Adrenal gland (tissue), 12 donors: ENCODE data around the gene ZNF622. TPM values are rescaled to one million over a fixed set of nuclear protein-coding genes. Genes with fewer than 3 reads are reported as not detected.

ENCODE experiments used
- DNase-seq, 7 donors: peaks; one replicate each; pipeline ENCODE4 v3.0.0-alpha.2; 2019 to 2020
- H3K27ac ChIP-seq, 5 donors: fragments of 200-600 bp; sonication (generic) in 4 of 5; 1 replicate in 3 of 5; 2 replicates in 2 of 5; pipeline versions ENCODE4 v1.5.1 to v1.8.0; 2016 to 2020; ENCODE audit warnings: mild to moderate bottlenecking in 1 of 5
- H3K27me3 ChIP-seq: fragments of 200-600 bp; 2 replicates; pipeline ENCODE4 v1.8.0; 2021
- H3K36me3 ChIP-seq, 2 donors: fragments of 200-600 bp; replicated peaks in 1 of 2; 1 replicate in 1 of 2; 2 replicates in 1 of 2; pipeline versions ENCODE4 v1.5.1 to v1.8.0; 2018 to 2022
- H3K4me1 ChIP-seq, 2 donors: fragments of 200-600 bp; replicated peaks in 1 of 2; 1 replicate in 1 of 2; 2 replicates in 1 of 2; pipeline versions ENCODE4 v1.5.1 to v1.8.0; 2018 to 2021
- H3K4me3 ChIP-seq, 4 donors: fragments of 200-600 bp; sonication (generic) in 3 of 4; one replicate each; pipeline ENCODE4 v1.5.1; 2016 to 2018
- H3K9me3 ChIP-seq, 3 donors: fragments of 200-600 bp; sonication (generic) in 1 of 3; replicated peaks in 1 of 3; 1 replicate in 2 of 3; 2 replicates in 1 of 3; pipeline versions ENCODE4 v1.5.1 to v1.8.0; 2016 to 2021
- POLR2A ChIP-seq, 2 donors: fragments of 450-650 bp; IDR thresholded peaks; one replicate each; pipeline ENCODE4 v1.6.1; 2017; ENCODE audit warnings: antibody characterized with exemption in 2 of 2, mild to moderate bottlenecking in 2 of 2, moderate library complexity in 1 of 2
- WGBS, 4 donors: extraction: QIAGEN DNeasy Blood & Tissue Kit in 2 of 4; methylation state at CpG; one replicate each; pipeline versions ENCODE4 v1.1.5 to v1.1.7; 2013 to 2017; 5-methylcytosine and 5-hydroxymethylcytosine counted together
- intact Hi-C, 2 donors: fragments of 100-400 bp; cut with DNase I; formaldehyde crosslinking; loops; one replicate each; pipeline versions ENCODE4 v1.14.1 to v1.15.0; 2022 to 2023
- polyA plus RNA-seq, 3 donors: library from polyadenylated mRNA; stranded (reverse); fragments of 200-250 nt in 2 of 3; fragments of 350-450 nt in 1 of 3; fragmentation: Illumina TruSeq in 1 of 3; extraction: RNeasy Lipid Tissue Mini Kit (QIAGEN cat#74804) in 1 of 3; gene quantifications; one replicate each; pipeline ENCODE4 v1.2.3, GENCODE V29; 2013 to 2014
- total RNA-seq, 9 donors: library from RNA; depleted of rRNA in 4 of 9; stranded (reverse); fragments of >200 nt in 4 of 9; fragments of 120-200 nt in 1 of 9; fragmentation: NEBNext Ultra II Directional in 1 of 9; extraction: Animal tissue kit (Norgen Biotek cat#: 25700) in 1 of 9; gene quantifications; one replicate each; pipeline versions ENCODE4 v1.1.0 to v1.2.4, GENCODE V29; 2013 to 2023
- TF ChIP-seq, protein P1 (sequence below), 6 experiments: fragments of 450-650 bp in 4 of 6; fragments of 200-600 bp in 2 of 6; sonication (generic) in 1 of 6; IDR thresholded peaks; 1 replicate in 5 of 6; 2 replicates in 1 of 6; pipeline versions ENCODE4 v1.5.1 to v1.8.0; 2016 to 2021; ENCODE audit warnings: antibody characterized with exemption in 6 of 6, mild to moderate bottlenecking in 2 of 6, moderate library complexity in 1 of 6
- donor health status: healthy with polysubstance abuse.
- donor health status: Bipolar disorder and iron deficiency.
- donor health status: DM: yes; HTN: yes; CAD: no.
- donor health status: DM: no; HTN: no; CAD: no.
- donor health status: DM: no; HTN: no; CAD: no.
- donor health status: DM: yes; HTN: yes; CAD: no.

The ZNF622 gene
- total and polyA plus RNA-seq, 12 donors = 9.2 to 41.3 (median 21.8) TPM

DNA sequence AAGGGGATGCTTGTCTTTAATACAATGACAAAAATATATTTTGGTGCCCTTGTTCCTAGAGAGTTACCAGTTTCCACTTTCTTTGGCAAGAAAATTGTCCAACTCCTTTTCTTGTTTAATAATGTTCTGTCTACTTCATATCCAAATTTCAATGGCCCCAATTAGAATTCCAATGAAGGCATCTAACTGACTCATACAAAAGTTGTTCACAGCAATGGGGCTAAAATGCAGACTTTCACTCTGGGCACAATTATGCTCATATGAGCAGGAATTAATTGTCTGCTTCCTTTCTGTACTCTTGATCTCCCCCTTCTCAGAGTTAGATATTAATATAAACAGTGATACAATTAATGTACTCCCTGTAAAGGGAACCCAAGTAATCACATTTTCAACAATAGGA is 42.1 kb upstream of the ZNF622 start:
- Histone ChIP-seq H3K27me3 (no peaks in the 10 kb centered on the region), H3K4me1 (no peaks in the 10 kb centered on the region), H3K36me3 (no peaks in the 10 kb centered on the region), H3K9me3 (no peaks in the 10 kb centered on the region), H3K4me3 (no peak overlapping the region), H3K27ac (no peak overlapping the region)
- intact Hi-C loops = no loop called here
- DNase-seq = no peak
- TF ChIP-seq, protein P1, sequence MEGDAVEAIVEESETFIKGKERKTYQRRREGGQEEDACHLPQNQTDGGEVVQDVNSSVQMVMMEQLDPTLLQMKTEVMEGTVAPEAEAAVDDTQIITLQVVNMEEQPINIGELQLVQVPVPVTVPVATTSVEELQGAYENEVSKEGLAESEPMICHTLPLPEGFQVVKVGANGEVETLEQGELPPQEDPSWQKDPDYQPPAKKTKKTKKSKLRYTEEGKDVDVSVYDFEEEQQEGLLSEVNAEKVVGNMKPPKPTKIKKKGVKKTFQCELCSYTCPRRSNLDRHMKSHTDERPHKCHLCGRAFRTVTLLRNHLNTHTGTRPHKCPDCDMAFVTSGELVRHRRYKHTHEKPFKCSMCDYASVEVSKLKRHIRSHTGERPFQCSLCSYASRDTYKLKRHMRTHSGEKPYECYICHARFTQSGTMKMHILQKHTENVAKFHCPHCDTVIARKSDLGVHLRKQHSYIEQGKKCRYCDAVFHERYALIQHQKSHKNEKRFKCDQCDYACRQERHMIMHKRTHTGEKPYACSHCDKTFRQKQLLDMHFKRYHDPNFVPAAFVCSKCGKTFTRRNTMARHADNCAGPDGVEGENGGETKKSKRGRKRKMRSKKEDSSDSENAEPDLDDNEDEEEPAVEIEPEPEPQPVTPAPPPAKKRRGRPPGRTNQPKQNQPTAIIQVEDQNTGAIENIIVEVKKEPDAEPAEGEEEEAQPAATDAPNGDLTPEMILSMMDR (IDR thresholded peaks at IDR 0.05) = no peak
- no peak for TF ChIP-seq POLR2A (IDR thresholded peaks at IDR 0.05)

DNA sequence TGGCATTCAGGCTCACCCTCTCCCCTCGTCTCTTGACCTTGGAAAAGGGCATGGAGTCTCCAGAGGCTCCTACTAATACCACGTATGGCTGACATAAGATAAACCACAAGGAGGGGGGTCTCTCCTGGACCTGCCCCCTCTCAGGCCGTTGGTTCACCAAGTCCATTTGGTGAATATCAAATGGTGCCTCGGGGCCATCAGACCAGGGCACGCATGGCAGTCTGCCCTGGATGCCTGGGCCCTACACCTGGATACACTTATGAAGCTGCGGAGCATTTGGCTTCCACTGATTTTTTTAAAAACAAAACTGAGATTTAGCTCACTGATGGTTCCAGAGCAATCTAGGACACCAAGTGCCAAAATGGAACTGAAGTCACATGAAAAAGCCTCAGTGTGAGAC is 40.3 kb upstream of the ZNF622 start:
- Histone ChIP-seq H3K9me3 (no peaks in the 10 kb centered on the region), H3K27me3 (no peaks in the 10 kb centered on the region), H3K36me3 (no peaks in the 10 kb centered on the region), H3K27ac (no peak overlapping the region), H3K4me3 (no peak overlapping the region), H3K4me1 (no peaks in the 10 kb centered on the region)
- DNase-seq = no peak
- no peak for TF ChIP-seq POLR2A (IDR thresholded peaks at IDR 0.05)
- TF ChIP-seq, protein P1 (IDR thresholded peaks at IDR 0.05) = no peak
- intact Hi-C loops = no loop called here
- WGBS, 4 donors = 76 to 91% (median 87%) methylated on average over 4 to 6 of the region's 6 CpGs

DNA sequence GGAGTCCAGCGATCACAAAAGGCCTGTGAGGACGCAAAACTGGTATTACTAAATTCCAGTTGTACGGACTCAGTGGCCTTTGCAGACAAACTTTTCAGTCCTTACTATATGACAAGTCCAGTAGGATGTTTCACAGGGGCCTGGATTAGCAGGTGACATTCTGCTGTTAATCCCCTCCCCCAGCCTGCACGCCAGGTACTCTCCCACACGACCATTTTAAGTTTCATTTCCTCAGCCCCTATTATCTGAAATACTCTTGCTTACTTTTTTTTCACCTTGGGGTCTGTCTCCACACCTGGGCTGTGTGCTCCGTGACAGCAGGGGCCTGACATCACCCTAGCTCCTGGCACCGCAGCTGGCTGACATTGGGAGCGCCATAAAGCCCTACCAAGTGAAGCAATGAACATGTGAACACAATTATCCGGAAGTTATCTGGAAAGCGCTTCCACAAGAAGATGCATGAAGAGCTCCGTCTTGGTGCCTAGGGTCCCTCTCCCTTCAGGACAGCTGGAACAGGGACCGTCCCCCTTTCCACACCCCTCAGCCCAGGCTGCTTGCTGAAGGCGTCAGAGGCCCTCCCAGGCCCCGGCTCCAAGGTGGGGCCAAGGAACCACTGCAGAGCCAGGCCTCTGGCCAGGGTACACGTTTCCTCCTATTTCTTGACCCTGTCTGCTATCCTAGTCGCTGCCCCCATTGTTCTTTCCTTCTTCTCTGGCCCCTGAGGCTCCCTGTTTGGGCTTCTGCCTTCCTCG is 39.7 kb upstream of the ZNF622 start:
- TF ChIP-seq, protein P1 (IDR thresholded peaks at IDR 0.05) = no peak
- no peak for TF ChIP-seq POLR2A (IDR thresholded peaks at IDR 0.05)
- Histone ChIP-seq H3K9me3 (no peaks in the 10 kb centered on the region), H3K27me3 (no peaks in the 10 kb centered on the region), H3K4me3 (no peak overlapping the region), H3K4me1 (no peaks in the 10 kb centered on the region), H3K36me3 (no peaks in the 10 kb centered on the region), H3K27ac (no peak overlapping the region)
- 84 to 92% (median 86%) methylated on average over 17 of the region's 17 CpGs for WGBS, 4 donors
- intact Hi-C loops = no loop called here
- no peak for DNase-seq

DNA sequence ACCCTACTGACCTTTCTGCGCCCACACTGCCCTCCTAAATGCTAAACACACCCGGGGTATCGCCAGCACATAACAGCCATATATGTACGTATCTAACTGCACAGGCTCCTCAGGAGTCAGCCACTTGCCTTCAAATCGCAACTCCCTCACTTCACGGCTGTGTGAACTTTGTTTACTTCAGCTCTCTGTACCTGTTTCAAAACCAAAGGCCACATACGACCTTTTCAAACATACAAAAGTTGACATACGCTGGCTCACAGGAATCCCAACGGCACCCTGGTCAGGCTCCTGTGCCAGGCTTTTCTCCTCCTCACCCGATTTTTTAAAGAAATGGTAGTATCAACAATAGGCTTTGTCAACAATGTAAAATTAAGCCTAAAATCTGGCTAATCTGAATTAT is 39.0 kb upstream of the ZNF622 start:
- intact Hi-C loops = no loop called here
- no peak for TF ChIP-seq POLR2A (IDR thresholded peaks at IDR 0.05)
- TF ChIP-seq, protein P1 (IDR thresholded peaks at IDR 0.05) = no peak
- Histone ChIP-seq H3K4me1 (no peaks in the 10 kb centered on the region), H3K9me3 (no peaks in the 10 kb centered on the region), H3K36me3 (no peaks in the 10 kb centered on the region), H3K27me3 (no peaks in the 10 kb centered on the region), H3K27ac (no peak overlapping the region), H3K4me3 (no peak overlapping the region)
- DNase-seq = no peak
- WGBS, 4 donors = 87 to 91% (median 90%) methylated on average over 10 of the region's 10 CpGs
